NCI-H345 (cell line): ENCODE measurements around the gene RAPH1.

ENCODE experiments used
- DNase-seq: peaks from one replicate; lab custom pipeline; 2025; lab: John Stamatoyannopoulos, UW

The RAPH1 gene

GRCh38 chr2:203359450-203359849 is 175.7 kb downstream of the RAPH1 start:
- no peak for DNase-seq

- no peak for DNase-seq
These were observed 180.1 kb downstream of the RAPH1 start for GRCh38 chr2:203354966-203355365.

DNA sequence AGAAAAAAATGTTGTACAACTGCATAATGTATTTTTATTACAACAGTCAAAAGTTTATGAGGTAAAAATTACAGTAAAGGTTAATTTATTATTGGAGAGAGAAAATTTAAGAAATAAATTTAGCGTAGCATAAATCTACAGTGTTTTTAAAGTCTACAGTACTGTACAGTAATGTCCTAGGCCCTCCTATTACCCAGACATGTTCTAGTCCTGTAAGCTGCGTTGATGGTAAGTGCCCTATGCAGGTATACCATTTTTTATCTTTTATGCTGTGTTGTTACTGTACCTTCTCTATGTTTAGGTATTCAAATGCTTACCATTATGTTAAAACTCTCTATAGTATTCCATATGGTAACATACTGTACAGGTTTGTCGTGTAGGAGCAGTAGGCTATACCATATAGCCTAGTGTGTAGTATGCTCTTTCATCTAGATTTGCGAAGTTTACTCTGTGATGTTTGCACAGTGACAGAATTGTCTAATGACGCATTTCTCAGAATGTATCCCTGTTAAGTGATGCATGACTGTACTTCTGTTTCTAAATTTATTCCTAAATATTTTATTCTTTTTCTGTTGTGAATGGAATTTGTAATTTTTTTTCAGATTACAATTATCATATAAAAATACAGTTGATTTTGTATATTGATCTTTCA is 182.4 kb downstream of the RAPH1 start:
- peak; percentile 34 for DNase-seq

- DNase-seq: no peak
These were observed 187.7 kb downstream of the RAPH1 start for GRCh38 chr2:203347375-203347774.

GRCh38 chr2:203346612-203347011 is 188.5 kb downstream of the RAPH1 start:
- no peak for DNase-seq

- no peak for DNase-seq
These were observed 190.4 kb downstream of the RAPH1 start for GRCh38 chr2:203344667-203345066.
